HG03095 (cell line): ENCODE results near the gene MAFG.

ENCODE experiments used
- ATAC-seq: cut with Tn5 transposase; IDR thresholded peaks from one replicate; pipeline ENCODE4 v1.9.1; 2021; ENCODE audit warnings: moderate library complexity; ENCODE audit not compliant: unreplicated experiment

The MAFG gene

DNA sequence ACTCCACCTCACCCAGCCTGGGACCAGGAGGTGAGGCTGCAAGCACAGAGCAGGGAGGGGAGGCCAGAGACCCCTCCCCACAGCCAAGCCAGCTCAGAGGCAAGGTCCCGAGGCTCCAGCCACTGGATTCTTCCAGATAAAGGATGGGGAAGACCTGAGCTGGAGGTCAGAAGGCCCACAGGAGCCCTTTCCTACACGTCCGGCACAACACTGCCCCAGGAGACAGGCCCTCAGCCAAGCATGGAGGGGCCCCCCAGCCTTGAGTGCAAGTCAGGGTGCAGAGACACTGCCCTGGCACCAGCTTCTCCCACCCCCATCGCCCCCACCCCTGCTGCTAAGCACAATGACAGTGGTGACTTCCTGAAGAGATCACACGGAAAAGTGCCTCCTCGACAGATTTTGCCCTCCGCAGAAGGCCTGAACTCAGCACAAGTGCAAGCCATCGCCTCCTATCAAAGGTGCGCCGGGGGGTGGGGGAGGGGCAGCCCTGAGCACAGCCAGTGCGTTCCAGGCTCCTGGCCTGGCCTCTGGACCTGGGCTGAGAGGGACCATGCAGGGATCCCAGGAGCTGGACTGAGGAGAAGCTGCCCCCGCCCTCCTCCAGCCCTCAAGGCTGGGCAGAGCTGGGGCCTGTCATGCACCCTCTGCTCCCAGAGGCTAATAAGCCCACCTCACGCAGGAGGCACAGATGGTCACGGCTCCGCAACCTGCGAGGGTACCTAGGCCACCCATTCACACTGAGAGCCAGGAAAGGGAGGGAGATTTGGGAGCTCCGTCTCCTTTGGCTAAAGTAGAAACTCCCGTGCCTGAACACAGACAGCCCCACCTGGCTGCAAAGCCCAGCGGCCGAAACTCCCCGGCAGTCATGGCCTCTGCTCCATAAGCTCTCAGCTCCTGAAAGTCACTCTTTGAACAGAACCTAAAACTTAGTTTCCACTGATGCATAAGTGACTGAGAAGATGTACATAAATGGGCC lies 2.7 kb downstream of the MAFG start:
- no peak for ATAC-seq

DNA sequence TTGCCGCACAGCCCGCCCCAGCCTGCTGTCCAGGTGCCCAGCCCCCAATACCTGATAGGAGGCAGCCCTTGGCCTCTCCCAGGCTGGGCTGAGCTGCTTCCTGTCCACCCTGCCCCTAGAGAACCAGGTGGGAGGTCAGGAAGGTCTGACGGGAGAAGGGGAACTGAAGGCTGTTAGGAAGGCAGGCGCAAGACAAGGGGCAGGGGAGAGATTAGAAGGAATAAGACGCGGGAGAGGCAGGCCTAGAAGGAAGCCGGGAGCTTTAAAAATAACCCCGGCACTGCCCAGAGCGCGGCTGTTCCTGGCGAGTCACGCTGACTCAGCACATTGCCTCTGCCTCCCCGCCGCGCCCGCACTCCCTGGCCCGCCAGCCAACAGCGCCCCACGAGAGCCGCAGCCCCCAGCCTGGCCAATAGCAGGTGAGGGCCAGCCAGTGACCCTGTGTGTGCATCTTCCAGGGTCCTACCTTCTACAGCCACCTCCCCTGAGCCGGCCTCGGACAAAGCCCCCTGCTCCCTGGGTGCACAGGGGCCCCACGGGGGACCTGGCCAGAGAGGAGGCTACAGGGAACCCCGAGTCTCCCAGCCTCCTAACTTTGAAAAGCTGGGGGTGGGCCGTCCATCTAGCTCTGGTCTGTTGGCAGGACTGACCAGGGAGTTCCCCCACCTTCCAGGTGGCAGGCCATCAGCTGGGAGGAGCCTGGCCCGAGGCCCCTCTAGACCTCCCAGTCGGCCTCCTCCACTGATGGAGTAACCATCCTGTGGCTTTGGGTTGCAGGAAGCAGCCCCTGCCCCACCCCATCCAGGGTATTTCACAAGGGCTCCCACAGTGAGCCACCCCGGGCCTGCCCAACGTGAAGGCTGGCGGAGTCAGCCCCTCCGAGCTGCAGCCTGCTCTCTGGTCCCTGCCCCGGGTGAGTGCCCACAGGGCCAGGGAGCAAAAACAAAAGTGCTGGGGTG lies 4.0 kb downstream of the MAFG start:
- ATAC-seq: no peak

DNA sequence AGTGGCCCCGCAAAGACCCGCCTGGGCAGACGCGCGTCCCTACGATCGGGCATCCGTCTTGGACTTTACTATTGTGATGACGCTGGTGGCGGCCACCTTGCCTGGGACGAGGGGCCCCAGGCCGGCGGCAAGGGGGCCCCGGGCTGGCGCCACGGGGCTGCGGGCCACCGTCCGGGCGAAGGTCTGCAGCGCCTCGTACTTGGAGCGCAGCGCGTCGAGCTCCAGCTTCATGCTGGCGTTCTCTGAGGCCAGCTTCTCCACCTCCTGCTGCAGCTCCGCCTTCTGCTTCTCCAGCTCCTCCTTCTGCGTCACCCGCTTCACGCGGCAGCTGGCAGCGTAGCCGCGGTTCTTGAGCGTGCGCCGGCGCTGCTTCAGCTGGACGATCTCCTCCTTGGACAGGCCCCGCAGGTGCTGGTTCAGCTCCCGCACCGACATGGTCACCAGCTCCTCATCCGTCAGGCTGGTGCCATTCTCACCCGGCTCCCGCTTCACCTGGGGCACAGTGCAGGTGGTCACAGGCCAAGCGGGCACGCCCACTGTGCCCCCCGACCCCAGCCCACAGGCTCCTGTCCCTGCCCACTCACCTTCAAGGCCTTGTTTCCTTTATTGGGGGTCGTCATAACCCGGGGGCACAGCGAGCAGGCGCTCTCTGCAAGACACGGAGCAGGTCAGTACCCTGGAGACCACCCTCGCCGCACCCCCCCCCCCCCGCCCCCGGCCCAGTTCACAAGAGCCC lies 4.8 kb downstream of the MAFG start:
- no peak for ATAC-seq

DNA sequence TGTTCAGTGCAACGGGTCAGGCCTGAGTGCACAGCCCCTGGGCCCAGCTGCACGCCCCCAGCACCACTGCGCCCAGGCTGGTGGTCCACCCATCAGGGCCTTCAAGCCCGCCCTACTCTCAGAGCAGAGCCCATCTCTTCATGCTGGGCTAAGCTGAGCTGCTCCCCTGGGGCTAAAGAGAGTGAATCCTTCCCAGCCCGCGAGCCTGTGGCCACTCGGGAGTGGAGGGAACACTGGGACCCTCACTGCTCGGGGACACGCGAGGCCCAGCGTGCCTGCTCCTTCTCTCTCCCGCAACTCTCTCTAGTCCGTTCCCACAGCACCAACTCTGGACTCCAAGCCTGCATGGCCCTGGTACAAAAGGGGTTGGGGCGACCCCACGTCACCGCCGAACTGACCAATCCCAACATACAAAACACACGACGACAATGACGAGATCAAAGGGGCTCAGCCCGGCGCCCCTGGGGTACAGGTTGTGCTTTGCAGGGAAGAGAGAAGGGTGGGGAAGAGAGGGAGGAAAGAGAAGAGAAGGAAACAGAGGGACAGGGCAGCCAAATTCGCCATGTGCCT lies 5.5 kb downstream of the MAFG start:
- ATAC-seq: no peak

DNA sequence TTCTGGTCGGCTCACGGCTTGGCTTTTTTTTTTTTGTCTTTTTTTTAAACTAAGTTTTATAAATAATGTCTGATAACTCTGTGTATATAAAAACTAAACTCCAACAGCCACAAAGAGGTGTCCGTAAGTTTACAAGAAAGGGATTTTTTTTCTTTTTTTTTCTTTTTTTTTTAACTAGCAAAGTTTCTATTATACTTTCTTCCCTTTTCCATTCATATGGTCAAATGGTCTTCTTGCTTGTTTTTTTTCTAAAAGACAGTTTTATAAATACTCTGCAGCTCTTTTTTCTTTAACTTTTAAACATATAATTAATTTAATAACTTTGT lies 6.0 kb downstream of the MAFG start:
- no peak for ATAC-seq

DNA sequence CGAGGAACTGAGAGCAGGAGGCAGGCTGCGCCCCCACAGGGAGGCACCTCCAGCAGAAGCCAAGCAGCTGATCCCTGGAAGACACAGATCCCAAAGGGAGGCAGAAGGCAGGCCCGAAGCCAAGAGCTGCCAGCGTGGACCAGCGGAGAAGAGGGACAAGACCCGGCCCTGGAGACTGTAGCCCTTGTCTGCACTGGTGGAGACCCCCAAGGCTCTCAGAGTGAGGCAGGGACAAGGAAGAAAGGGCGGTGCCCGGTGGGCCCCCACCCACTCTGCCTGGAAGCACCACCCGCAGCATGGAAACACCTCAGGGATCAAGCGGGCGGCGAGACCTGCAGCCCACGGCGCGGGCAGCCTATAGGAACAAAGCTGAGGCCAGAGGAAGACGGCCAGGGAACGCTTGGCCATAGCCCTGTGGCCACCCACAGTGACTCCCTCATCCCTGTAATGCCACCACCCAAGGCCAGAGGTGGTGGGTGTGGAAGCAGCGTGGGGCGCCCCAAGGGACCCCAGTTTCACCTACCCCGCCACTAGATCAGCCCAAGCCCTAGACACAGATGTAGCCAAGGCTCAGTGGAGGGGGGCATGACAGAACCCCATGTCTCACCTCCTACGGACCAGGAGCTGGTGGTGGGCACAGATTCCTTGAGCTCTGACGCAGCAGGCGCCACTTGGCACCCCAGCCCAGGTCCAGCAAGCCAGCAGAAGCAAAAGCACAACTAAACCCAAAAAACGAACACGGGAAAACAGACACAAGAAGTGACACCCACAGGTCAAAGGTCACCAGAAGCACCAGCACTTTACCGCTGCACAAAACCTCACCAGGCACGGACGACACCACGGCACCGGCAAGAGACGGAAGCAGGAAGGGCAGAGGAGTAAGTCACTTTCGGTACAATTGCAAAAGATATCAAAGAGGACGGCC lies 6.7 kb downstream of the MAFG start:
- ATAC-seq: no peak

DNA sequence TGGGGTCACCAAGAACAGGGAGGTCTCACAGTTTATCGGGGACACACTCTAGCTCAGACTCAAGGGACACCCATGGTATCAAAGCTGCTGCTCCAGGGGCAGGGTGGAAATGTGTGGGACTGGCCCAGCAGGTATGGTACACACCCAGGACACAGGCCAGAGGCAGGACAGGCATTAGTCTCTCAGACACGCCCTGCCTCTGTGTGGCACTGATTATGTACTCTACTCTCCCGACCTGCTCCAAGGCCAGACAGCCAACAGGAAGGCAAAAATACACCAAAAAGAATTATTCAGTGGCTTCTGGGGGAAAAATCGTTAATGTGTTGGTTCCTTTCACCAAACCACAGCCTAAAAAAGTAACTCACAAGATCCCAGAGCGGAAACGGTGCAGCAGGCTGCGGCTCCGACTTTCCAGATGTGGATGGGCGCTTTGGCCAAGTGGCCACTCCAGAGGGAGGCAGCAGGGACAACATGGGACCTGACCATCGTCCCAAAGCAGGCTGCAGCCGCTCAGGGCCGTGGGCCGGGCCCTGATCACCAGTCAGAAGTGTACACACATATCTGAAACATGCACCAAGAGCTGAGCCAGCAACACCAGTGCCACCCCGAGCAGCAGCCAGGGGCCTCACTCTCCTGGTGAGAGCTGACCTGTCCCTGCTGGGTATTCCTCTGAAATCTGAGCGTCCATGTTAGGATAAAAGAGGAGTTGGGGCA lies 8.5 kb downstream of the MAFG start:
- no peak for ATAC-seq

DNA sequence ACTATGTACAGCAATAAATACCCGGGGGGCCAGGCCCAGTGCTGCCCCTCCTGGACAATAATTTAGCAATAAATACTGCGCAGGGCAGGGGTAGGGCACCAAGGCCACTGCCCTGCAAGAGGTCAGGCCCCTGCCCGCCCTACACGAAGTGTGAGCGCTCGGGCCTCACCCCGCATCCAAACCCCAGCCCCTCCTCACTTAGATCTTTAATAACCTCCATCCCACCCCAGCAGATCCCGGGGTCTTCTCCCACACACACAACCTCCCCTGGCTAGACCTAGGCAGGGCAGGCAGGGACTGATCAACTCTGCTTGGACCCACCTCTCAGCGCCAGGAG lies 9.2 kb downstream of the MAFG start:
- peak; percentile 5 for ATAC-seq

DNA sequence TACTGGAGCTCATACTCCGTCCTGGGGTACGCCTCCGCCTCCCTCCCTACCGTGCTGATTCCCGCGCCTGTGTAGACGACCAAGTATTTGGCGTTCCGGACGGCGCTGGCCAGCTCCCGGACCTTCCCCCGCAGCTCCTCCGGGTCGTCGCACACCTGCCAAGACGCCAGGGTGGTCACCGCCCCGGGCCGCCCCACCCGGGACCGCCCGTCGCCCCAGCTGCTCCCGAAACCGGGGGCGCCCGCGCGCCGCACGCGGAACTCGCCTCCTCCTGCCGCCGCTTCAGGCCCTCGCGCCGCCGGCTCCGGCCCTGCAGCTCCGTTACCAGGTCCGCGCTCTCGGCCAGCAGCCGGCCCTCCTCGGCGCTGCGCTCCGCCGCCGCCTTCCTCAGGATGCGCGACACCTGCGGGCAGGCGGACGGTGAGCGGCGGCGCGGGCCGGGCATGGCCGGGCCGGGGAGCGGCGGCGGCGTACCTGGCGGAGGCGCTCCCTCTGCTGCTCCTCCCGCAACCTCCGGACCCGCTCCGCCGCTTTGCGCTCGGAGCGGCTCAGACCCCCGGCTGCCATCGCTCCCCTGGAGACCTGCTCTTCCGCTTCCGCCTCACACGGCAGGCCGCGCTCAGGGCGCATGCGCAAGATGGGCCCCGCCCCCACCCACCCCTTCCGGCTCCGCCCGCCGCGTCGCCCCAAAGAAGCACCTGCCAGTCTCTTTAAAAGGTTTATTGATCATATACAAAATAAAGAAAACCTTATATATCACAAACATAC lies 9.8 kb downstream of the MAFG start, which contains the start of gene SIRT7:
Gene SIRT7, minus strand, starts transcription at position 612 of the 768 bp plus-strand sequence. Its CDS starts 45 bp downstream, at position 567.
- ATAC-seq: peak; percentile 41

DNA sequence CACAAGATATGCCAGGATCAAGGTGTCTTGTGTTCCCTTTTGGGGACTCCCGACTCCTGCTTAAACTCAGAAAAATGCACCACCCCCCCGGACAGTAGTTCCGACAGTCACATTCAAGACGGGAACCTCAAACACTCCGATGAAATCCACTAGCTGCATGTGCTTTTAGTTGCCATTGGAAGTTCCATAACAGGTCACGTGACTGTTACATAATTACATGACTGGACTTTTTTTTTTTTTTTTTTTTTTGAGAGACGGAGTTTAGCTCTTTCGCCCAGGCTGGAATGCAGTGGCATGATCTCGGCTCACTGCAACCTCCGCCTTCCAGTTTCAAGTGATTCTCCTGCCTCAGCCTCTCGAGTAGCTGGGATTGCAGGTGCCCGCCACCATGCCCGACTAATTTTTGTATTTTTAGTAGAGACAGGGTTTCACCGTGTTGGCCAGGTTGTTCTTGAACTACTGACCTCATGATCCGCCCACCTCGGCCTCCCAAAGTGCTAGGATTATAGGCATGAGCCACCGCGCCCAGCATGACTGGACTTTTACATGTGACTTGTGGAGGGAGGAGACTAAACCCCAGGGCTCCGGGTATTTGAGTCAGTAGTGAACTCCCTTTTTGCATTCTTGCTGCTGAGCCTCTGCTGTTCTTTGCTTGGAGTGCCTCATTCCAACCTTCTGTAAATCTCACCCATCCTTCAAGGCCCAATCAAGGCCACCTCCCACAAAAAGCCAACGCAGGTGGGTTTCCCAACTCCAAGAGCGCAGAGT lies 11.1 kb downstream of the MAFG start:
- no peak for ATAC-seq

DNA sequence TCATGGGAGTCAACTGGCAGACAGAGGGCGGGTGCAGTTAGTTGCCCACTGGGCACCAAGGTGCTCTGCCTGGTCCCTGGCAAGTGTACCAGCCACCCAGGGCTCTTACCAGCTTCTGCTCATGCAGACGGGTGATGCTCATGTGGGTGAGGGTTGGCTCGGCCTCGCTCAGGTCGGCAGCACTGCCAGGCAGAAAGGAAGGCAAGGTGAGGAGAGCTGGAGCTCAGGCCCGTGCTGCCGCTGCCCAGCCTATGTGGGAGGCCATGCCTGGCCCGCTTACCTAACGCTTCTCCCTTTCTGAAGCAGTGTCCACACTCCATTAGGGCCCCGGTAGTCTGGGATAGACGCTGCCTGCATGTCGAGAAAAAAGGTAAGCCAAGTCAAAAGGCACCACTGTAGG lies 12.2 kb downstream of the MAFG start:
- no peak for ATAC-seq

DNA sequence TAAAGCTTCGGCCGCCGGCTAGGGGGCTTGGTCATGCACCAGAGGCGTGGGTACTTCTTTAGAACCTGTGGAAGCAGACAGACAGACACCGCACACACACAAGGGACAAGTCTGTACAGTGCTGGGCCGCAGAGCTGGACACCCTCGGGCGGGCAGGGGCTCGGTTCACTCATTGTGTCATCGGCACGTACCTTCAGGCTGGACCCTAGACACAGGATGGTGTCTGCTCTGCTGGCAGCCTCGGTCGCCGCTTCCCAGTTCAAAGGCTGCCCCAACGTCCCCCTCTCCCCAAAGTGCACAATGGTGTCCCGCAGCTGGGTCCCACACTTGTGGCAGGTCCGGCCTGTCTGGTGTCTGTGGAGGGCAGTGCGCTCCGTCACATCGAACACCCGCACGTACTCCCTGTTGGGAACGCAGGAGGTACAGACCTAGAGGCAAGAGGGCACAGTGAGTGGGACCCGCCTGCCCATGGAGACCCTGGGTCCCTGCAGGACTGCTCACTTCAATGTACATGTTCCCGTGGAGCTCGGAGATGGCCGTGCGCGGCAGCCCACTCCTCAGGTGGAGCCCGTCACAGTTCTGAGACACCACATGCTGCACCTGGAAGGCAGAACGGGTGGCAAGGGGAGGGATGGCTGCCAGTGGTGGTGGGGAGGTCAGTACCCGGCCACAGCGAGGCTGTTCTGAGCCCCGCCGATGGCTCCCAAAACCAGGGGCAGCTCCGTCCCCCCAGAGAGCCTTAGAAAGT lies 13.3 kb downstream of the MAFG start:
- ATAC-seq: no peak

DNA sequence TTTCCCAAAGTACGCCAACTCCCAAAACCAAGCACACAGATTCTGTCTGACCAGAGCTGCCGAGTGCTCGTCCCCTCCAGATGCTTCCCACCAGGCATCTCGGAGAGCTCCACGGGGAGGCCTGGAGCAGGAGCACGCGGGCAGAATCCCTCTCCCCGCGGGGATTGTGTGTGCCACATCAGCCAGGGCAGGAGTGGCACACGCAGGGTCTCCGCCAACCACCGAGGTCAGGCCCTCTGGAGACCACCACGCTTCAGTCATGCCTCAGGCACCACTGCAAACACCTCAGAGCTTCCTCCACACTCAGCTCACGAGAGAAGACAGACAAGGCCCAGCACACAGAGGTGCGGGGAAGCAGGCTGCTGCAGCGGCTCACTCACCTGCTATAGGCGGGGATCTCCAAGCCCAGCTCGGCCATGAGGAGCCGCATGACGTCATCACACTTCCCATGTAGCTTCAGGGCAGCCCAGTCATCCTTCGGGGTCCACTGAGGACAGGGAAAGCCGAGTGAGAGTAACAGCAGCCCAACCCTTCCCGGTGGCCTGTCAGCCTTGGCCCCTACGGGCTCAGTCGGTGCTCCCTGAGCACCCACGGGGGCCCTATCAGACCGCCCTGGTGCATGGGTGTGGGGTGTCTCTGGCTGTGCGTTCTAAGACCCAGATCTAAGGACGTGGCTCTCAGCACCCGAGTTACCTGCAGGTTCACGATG lies 14.0 kb downstream of the MAFG start:
- no peak for ATAC-seq

DNA sequence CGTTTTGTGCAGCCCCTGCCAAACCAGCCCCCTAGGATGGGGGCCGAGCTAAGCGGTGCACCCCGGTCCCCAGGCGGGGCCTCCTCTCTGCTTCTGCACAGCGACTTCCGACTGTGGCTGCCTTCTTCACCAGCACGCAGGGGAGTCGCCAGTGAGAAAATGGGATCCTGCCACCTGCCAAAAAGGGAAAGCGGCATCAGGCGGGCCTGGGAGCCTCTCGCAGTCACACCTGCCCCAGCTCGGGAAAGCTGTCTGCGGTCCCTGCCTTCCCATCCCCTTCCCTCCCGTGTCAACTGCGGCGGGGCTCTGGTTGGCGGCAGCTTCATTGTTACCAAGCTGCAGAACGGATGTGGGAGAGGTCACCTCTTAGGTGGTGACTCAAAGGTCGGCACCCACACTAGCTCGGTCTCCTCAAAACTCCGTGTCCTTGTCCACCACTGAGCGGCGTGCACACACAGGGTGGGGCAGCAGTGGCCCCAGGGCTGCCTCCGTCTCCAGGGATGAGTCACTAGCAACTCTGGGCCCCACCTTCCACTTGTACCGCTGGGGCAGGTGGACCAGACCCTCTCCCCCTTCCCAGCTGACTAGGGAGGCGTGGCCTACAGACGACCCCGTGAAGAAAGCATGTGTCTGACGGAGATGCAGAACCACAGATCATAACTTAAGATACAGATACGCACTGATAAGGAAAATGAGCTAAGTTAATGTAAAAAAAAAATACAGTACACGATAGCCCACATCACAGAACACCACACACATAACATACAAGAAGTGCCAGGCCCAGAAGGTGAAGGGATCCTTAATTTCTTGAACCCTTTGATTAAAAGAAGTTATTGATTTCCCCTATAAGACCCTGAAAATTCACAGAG lies 14.9 kb downstream of the MAFG start:
- ATAC-seq: no peak

DNA sequence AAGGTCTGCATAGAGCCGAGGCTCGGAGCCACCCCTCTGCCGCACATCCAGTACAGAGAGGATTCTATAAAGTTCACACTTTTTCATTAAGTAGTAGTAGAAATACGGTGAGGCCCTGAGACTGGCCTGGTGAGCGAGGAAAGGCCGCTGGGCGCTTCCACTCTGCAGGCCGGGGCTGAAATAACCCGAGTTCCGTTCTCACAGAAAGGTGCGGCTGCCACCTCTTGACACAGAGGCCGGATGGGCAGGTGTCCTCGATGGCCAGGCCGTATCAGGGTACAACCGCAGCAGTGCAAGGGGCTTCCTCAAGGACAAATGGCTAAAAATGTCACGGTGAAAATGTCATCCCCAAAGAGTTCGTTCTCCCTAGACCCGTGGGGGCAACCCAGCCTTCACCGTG lies 15.6 kb downstream of the MAFG start:
- no peak for ATAC-seq
